GM21360 (cell line): ENCODE data around the gene UFL1.

Experiments used
- ATAC-seq: cut with Tn5 transposase; IDR thresholded peaks from one replicate; pipeline ENCODE4 v1.9.1; 2021; ENCODE audit warnings: mild to moderate bottlenecking, moderate library complexity; ENCODE audit not compliant: unreplicated experiment

Gene UFL1

DNA sequence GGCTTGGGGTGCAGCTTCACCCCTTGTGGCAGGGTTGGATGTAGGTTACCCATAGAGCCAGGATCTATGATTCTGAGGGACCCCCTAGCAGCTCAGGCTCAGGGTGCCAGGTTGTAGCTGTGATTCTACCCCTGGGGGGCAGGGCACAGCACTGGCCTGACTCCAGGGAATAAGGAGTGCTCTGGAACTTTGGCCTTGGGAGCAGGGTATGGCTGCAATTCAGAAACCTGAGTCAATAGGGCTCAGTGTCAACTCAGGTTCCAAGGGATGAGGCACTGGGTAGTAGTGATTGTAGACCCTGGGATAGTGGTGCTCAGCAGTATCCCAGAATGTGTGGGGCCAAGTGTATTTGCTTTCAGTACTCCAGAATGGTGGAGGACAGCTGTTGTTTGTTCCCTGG, 49.9 kb downstream of the UFL1 start:
- no peak for ATAC-seq

GRCh38 chr6:96575359-96575758, 53.8 kb downstream of the UFL1 start:
- ATAC-seq: no peak

DNA sequence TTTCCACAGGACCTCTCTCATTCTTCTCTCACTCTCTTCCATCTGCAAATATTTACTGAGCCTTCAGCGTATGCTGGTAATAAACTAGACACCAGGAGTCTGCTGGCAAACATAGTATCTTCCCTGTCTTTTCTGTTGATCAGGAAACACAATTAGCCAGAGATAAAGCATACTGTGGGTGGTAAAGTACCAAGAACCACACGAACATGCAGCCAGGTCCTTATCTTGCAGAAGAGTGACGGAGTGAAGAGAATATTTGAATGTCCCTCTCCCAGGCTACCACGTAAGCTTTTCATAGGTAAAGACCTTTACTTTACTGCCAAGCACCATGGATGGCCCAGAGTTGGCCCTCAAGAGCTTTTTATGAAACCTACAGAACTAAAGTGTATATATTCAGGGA, 54.6 kb downstream of the UFL1 start:
- ATAC-seq: no peak

DNA sequence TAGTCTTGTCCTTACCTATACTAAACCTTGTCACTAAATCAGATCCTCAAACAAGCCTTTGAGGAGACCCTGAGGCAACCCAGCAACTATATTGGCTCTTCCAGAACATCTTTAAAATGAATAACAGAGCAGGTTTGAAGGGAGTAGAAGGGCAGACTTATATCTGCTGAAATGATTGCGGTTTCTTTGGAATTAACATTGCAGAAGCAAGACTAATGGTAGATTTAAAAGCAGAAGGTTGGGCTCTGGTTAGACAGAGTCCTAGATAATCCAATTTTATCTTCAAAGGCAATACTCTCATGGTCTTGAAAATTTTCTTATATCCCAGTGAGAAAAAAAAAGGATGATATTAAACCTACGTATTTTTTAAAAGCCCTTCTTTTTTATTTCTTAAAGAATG, 60.4 kb downstream of the UFL1 start:
- no peak for ATAC-seq

- ATAC-seq: no peak
Measured at GRCh38 chr6:96582436-96582835, 60.8 kb downstream of the UFL1 start.

GRCh38 chr6:96604420-96604819, 82.8 kb downstream of the UFL1 start:
- no peak for ATAC-seq
